ENCODE data around the gene POLR3G.

Gene POLR3G

GRCh38 chr5:90476391-90476790, 1.7 kb downstream of the POLR3G start:
- peaks cover 19% of the 10 kb centered on the region for H3K4me1 Mint-ChIP-seq

DNA sequence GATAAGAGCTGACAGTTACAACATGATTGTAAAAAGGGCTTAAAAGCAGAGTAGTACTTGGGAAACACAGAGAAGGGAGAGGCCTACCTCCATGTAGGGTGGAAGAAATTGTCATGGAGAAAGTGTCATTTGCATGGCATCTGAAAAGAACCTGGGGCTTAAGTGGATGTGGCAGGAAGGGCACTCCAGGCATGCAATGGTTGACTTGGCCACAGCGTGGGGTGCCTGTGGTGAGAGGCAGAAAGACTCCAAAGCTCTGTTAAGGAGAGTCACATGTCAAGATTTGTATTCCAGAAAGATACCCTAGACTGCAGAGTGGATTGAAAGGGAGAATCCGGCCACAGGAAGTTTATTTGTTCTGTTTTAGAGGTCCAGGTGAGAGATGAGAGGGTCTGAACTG, 2.4 kb downstream of the POLR3G start:
- Mint-ChIP-seq H3K4me1 (peaks cover 19% of the 10 kb centered on the region), H3K27ac (no peak overlapping the region), H3K27me3 (ENCODE audit: low read depth) (peaks cover 5% of the 10 kb centered on the region), H3K4me3 (no peak overlapping the region), H3K9me3 (no peaks in the 10 kb centered on the region), H3K36me3 (ENCODE audit: low read depth) (no peaks in the 10 kb centered on the region)
- no peak for TF ChIP-seq CTCF (IDR thresholded peaks at IDR 0.05; ENCODE audit: unreplicated experiment in 3 of 3)

More at GRCh38 chr5:90476391-90476790, 1.7 kb downstream of the POLR3G start:
- H3K4me3 Mint-ChIP-seq = no peak overlapping the region
- H3K36me3 Mint-ChIP-seq (ENCODE audit: low read depth) = no peaks in the 10 kb centered on the region
- no peak overlapping the region for H3K27ac Mint-ChIP-seq
- peaks cover 5% of the 10 kb centered on the region for H3K27me3 Mint-ChIP-seq (ENCODE audit: low read depth)
- TF ChIP-seq CTCF (IDR thresholded peaks at IDR 0.05; ENCODE audit: unreplicated experiment in 3 of 3) = no peak
- no peaks in the 10 kb centered on the region for H3K9me3 Mint-ChIP-seq

DNA sequence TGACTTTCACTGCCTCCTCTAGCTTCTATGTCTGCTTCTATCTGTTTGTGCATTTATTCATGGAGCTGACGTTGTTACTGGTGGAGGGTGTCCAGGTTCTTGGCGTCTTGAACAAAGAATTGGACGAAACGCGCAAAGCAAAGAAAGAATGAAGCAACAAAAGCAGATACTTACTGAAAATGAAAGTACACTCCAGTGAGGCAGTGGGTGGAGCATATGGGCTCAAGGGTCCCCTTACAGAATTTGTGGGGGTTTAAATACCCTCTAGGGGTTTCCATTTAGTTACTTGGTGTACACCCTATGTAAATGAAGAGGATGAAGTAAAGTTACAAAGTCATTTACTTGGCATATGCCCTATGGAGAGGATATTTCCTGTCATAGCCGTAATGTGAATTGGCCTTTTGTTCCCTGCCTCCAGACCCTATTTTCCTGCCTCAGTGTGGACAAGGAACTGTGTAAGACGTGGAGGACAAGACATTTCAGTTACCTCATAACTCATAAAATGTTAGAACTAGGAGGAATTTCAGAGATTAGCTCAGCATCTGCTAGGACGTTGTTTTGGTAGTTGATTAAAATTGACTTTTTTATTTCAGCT, 3.1 kb downstream of the POLR3G start:
- no peak for TF ChIP-seq CTCF (IDR thresholded peaks at IDR 0.05; ENCODE audit: unreplicated experiment in 3 of 3)
- H3K27me3 Mint-ChIP-seq (ENCODE audit: low read depth) = peaks cover 5% of the 10 kb centered on the region
- H3K9me3 Mint-ChIP-seq = no peaks in the 10 kb centered on the region
- no peak overlapping the region for H3K4me3 Mint-ChIP-seq
- H3K4me1 Mint-ChIP-seq = peaks cover 16% of the 10 kb centered on the region
- H3K36me3 Mint-ChIP-seq (ENCODE audit: low read depth) = no peaks in the 10 kb centered on the region
- no peak overlapping the region for H3K27ac Mint-ChIP-seq

DNA sequence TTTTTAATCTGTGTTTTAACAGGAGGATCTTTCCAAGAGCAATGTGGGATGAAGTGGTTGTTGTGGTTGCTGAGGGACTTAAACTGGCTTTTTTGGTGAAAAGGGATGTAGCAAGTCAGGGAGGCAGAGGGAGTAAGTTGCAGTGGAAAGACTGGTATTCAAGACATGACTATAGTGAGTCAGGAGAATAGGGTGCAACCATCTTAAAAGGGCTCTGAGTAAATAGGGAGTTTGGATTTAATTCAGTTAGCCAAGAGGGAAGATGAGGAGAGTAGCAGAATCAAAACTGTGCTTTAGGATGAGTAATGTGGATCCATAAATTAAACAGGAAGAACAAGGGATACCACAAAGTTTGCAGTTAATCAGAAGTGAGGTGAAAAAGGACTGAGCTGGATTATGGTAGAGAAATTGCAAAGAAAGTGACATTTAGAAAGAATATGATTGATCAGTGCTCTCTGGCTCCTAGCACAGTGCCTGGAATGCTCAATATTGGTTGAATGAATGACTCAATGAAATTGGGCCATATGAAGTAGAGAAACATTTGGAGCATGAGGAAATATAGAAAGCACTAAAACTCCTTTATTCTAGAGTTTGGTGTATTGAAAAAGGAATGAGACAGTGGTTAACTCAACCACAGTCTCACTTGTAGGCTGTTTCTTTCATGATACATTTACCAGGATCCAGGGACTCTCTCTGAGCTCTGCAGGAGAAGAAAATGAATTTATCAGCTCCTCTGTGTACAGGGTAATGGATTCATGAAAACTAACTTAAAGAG, 5.1 kb downstream of the POLR3G start:
- no peak for TF ChIP-seq CTCF (IDR thresholded peaks at IDR 0.05; ENCODE audit: unreplicated experiment in 3 of 3)
- peaks cover 8% of the 10 kb centered on the region for H3K4me1 Mint-ChIP-seq
- H3K36me3 Mint-ChIP-seq (ENCODE audit: low read depth) = no peaks in the 10 kb centered on the region
- no peaks in the 10 kb centered on the region for H3K9me3 Mint-ChIP-seq
- no peak overlapping the region for H3K27ac Mint-ChIP-seq
- peaks cover 3% of the 10 kb centered on the region for H3K27me3 Mint-ChIP-seq (ENCODE audit: low read depth)
- H3K4me3 Mint-ChIP-seq = no peak overlapping the region

GRCh38 chr5:90480699-90481098, 6.0 kb downstream of the POLR3G start:
- H3K36me3 Mint-ChIP-seq (ENCODE audit: low read depth) = no peaks in the 10 kb centered on the region
- H3K27ac Mint-ChIP-seq = no peak overlapping the region
- no peak for TF ChIP-seq CTCF (IDR thresholded peaks at IDR 0.05; ENCODE audit: unreplicated experiment in 3 of 3)
- no peaks in the 10 kb centered on the region for H3K27me3 Mint-ChIP-seq (ENCODE audit: low read depth)
- no peak overlapping the region for H3K4me3 Mint-ChIP-seq
- no peaks in the 10 kb centered on the region for H3K9me3 Mint-ChIP-seq
- H3K4me1 Mint-ChIP-seq = no peaks in the 10 kb centered on the region

DNA sequence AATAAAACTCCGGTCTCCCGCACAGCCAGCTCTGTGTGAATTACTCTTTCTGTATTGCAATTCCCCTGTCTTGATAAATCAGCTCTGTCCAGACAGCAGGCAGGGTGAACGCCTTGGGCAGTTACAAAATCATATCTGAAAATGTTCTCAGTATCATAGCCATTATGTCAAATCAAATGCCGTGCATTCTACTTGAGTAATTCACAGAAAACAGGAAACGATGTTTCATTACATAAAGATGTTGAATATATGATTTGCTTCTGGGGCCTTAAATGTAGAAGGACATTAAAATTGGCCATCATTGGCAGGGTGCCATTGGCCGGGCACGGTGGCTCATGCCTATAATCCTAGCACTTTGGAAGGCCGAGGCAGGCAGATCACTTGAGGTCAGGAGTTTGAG, 8.5 kb downstream of the POLR3G start:
- H3K27ac Mint-ChIP-seq = no peak overlapping the region
- no peaks in the 10 kb centered on the region for H3K9me3 Mint-ChIP-seq
- H3K27me3 Mint-ChIP-seq (ENCODE audit: low read depth) = no peaks in the 10 kb centered on the region
- H3K4me1 Mint-ChIP-seq = no peaks in the 10 kb centered on the region
- TF ChIP-seq CTCF (IDR thresholded peaks at IDR 0.05; ENCODE audit: unreplicated experiment in 3 of 3) = no peak
- no peak overlapping the region for H3K4me3 Mint-ChIP-seq
- no peaks in the 10 kb centered on the region for H3K36me3 Mint-ChIP-seq (ENCODE audit: low read depth)

Measured in nephron (organoid).